GM21576 (cell line): ENCODE results near the gene EPO.
"Not testable (repeated sequence)": the region's sequence is repeated elsewhere in the genome, so short reads cannot be mapped to it uniquely, and the experiment has no call there.

ENCODE experiments used
- ATAC-seq: cut with Tn5 transposase; IDR thresholded peaks from one replicate; pipeline ENCODE4 v1.9.1; 2021; ENCODE audit warnings: mild to moderate bottlenecking, moderate library complexity; ENCODE audit not compliant: unreplicated experiment

Gene EPO

DNA sequence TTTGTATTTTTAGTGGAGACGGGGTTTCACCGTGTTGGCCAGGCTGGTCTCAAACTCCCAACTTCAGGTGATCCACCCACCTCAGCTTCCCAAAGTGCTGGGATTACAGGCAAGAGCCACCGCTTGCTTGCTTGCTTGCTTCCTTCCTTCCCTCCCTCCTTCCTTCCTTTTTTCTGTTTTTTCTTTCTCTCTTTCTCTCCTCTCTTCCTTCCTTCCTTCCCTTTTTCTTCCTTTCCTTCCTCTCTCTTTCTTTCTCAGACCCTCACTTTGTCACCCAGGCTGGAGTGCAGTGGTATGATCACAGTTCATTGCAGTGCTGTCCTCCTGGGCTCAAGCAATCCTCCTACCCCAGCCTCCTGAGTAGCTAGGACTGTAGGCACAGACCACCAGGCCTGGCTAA, 19.2 kb upstream of the EPO start:
- not testable (repeated sequence) for ATAC-seq

- peak; percentile 55 for ATAC-seq
Measured at GRCh38 chr7:100705320-100705752, 14.9 kb upstream of the EPO start.

DNA sequence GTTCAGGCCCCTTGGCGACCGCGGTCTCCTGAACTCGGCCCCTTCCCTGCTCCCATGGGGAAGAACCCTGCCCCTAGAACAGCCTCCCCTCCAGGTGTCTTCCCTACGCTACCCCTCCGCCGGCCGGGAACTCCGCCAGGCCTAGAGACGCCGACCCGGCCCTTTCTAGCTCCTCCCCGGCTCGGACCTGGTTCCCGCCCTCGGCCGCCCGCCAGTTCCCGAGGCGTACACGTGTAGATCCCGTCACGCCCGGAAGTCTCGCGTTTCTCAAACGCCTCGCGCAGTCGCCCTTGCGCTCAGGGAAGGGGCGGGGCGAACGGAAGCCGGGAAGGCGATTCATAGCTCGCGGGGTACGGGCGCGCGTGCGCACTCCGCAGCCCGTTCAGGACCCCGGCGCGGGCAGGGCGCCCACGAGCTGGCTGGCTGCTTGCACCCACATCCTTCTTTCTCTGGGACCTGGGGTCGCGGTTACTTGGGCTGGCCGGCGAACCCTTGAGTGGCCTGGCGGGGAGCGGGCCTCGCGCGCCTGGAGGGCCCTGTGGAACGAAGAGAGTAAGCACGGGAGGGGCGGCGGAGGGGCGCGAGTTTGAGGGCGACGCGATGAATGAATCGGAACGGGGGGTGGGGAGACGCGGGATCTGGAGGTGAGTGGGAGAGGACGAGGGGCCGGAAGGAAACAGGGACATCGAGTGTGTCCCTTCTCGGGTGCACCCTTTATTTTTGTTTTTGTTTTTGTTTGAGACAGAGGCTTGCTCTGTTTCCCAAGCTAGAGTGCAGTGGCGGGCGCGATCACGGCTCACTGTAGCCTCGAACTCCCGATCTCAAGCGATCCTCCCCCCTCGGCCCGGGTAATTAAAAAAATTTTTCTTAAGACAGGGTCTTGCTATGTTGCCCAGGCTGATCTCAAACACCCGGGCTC, 14.3 kb upstream of the EPO start, which contains the start of gene POP7:
POP7 (plus strand) TSS at position 369 of the 919 bp plus-strand sequence. CDS start 710 bp downstream, outside the sequence.
- ATAC-seq, result peak; percentile 86

DNA sequence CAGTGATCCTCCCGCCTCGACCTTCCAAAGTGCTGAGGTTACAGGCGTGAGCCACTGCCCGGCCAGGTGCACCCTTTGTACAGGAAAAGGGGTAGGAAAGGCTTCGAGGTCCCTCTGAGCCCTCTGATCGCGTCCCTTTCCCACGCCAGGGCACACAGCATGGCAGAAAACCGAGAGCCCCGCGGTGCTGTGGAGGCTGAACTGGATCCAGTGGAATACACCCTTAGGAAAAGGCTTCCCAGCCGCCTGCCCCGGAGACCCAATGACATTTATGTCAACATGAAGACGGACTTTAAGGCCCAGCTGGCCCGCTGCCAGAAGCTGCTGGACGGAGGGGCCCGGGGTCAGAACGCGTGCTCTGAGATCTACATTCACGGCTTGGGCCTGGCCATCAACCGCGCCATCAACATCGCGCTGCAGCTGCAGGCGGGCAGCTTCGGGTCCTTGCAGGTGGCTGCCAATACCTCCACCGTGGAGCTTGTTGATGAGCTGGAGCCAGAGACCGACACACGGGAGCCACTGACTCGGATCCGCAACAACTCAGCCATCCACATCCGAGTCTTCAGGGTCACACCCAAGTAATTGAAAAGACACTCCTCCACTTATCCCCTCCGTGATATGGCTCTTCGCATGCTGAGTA, 13.5 kb upstream of the EPO start:
- ATAC-seq, result no peak

DNA sequence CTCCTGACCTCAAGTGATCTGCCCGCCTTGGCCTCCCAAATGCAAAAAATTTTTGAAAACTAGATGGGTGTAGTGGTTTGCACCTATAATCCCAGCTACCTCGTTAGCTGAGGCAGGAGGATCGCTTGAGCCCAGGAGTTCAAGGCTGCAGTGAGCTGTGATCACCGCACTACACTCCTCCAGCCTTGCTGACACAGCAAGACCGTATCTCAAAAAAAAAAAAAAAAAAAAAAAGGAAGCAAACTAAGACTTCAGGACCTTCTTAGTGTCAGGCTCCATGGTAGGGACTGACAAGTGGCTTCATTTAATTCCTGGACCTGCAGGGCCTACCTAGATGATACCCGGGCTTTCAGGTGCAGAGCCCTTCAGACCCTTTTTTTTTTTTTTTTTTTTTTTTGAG, 11.9 kb upstream of the EPO start:
- ATAC-seq, result no peak

DNA sequence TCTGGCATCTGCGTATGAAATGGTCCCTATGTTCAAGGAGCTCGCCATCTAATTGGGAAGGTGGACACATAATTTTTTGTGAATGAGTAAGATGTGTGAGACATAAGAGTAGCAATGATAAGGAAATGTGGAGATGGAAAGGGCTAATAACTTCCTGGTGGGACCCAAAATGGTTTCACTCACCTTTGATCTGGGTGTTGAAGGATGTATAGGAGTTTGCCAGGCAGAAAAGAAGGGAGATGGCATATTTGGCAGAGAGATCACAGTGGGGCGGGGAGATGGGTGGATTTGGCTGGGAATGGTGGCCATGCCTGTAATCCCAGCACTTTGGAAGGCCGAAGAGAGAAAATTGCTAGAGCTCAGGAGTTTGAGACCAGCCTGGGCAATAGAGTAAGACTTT, 9.8 kb upstream of the EPO start:
- no peak for ATAC-seq

- ATAC-seq, result no peak
Measured at GRCh38 chr7:100711369-100711768, 8.9 kb upstream of the EPO start.

DNA sequence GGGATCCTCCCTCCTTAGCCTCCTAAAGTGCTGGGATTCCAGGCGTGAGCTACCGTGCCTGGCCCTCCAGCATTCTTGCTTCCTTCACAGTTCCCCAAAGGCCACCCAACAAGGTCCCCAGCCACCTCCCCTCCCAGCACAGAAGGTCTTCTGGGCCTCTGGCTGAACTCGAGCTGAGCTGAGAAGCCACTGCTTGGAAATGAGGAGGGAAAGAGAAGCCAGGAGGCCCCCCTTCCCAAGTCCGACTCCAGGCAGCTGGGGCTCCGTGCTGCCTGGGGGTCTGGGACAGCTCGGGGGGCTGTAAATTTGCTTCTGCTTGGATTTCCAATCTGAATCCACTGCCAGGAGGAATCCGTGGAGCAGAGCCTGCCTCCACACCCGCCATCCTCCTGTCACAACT, 5.5 kb upstream of the EPO start:
- no peak for ATAC-seq

DNA sequence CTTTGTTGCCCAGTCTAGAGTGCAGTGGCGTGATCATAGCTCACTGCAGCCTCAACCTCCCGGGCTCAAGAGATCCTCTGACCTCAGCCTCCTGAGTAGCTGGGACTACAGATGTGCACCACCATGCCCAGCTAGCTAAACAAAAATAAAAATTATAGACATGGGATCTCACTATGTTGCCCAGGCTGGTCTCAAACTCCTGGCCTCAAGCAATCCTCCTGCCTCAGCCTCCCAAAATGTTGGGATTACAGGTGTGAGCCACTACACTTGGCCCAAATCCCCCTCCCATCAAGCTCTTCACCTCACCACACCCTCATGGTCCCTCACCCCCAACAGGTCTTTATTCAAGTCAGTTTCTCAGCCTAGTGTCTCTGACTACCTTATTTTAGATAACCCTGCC, 3.2 kb upstream of the EPO start:
- ATAC-seq, result not testable (repeated sequence)

DNA sequence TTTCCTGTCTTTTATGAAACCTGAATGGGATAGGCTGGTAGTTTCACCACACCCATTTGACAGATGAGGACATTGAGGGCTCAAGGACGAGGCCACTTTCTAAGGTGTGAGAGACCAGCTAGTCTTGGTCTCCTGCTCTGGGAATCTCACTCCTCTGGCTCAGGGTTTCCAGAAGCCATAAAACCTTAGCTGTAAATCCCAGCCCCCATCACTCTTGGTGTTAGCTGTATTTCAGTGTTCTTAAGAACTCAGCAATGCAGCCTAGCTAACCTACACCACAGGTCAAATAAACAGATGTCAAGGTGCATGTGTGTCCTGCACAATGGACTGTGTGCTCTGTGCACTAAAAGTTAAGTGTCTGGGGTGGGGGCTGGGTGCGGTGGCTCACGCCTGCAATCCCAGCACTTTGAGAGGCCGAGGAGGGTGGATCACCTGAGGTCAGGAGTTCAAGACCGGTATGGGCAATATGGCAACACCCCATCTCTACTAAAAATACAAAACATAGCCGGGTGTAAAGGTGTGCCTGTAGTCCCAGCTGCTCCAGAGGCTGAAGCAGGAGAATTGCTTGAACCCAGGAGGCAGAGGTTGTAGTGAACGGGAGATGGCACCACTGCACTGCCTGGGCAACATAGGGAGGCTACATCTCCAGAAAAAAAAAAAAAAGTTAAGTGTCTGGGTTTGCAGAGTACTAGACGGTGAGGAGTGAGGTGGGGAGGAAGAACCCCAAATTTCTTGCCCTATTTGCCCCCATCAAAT, 567 bp upstream of the EPO start:
- no peak for ATAC-seq

DNA sequence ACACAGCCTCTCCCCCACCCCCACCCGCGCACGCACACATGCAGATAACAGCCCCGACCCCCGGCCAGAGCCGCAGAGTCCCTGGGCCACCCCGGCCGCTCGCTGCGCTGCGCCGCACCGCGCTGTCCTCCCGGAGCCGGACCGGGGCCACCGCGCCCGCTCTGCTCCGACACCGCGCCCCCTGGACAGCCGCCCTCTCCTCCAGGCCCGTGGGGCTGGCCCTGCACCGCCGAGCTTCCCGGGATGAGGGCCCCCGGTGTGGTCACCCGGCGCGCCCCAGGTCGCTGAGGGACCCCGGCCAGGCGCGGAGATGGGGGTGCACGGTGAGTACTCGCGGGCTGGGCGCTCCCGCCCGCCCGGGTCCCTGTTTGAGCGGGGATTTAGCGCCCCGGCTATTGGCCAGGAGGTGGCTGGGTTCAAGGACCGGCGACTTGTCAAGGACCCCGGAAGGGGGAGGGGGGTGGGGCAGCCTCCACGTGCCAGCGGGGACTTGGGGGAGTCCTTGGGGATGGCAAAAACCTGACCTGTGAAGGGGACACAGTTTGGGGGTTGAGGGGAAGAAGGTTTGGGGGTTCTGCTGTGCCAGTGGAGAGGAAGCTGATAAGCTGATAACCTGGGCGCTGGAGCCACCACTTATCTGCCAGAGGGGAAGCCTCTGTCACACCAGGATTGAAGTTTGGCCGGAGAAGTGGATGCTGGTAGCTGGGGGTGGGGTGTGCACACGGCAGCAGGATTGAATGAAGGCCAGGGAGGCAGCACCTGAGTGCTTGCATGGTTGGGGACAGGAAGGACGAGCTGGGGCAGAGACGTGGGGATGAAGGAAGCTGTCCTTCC, 620 bp downstream of the EPO start:
- ATAC-seq, result no peak

GRCh38 chr7:100721505-100721812, 1.2 kb downstream of the EPO start:
- ATAC-seq, result no peak

- no peak for ATAC-seq
Measured at GRCh38 chr7:100722480-100723212, 2.4 kb downstream of the EPO start.

DNA sequence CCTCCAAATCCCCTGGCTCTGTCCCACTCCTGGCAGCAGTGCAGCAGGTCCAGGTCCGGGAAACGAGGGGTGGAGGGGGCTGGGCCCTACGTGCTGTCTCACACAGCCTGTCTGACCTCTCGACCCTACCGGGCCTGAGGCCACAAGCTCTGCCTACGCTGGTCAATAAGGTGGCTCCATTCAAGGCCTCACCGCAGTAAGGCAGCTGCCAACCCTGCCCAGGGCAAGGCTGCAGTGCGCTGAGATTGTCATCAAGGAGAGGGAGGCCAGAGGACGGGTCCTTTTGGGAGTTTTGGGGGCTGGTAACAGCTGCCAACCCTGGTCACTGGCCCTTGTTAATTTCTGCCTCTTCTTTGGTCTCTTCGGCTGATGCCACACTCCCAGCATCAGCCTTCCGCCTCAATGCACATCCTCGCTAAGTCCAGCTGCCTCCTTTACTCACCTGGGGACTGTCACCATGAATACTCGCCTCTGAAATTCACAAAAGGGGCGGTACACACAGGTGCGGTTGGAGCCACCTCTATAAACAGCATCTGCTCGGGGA, 3.5 kb downstream of the EPO start:
- no peak for ATAC-seq

DNA sequence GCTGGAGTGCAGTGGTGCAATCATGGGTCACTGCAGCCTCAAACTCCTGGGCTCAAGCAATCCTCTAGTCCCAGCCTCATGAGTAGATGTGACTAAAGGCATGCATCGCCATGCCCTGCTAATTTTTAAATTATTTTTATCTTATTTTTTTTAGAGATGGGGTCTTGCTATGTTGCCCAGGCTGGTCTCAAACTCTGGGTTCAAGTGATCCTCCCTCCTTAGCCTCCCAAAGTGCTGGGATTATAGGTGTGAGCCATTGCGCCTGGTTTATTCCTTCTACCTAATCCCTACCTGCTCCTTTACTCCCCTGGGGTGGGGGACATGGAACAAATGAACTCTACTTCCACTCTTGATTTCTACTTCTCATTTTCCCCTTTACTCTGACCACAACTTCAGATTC, 4.1 kb downstream of the EPO start:
- not testable (repeated sequence) for ATAC-seq

DNA sequence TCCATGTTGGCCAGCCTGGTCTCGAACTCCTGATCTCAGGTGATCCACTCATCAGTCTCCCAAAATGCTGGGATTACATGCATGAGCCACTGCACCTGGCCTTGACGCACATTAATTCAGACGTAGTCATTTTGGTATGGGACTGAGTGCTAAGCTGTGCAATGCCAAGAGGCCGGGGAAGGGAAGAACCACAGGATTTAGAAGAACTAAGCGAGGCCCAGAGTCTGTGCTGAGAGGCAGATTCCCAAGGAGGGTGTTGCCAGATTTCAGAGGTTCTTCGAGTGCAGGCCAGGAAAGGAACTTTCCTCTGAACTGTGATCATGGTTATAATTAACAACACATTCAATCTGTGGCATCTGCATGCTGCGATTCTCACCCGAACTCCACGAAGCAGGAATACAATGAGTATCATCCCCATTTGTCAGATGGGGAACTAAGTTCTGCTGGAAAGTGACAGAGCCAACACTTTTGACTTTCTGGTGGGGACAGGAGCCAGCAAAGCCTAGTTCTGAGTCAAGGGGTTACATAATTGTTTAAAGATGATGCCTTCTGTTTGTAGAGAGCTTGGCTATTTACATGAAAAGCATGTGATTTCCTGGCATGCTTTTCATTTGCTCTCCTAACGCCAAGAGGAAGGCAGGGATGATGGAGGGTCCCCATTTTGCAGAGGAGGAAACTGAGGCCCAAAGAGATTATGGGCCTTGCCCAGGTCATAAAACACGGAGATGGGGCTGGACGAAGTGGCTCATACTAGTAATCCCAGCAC, 6.9 kb downstream of the EPO start:
- no peak for ATAC-seq

- ATAC-seq, result no peak
Measured at GRCh38 chr7:100728196-100728595, 7.9 kb downstream of the EPO start.

DNA sequence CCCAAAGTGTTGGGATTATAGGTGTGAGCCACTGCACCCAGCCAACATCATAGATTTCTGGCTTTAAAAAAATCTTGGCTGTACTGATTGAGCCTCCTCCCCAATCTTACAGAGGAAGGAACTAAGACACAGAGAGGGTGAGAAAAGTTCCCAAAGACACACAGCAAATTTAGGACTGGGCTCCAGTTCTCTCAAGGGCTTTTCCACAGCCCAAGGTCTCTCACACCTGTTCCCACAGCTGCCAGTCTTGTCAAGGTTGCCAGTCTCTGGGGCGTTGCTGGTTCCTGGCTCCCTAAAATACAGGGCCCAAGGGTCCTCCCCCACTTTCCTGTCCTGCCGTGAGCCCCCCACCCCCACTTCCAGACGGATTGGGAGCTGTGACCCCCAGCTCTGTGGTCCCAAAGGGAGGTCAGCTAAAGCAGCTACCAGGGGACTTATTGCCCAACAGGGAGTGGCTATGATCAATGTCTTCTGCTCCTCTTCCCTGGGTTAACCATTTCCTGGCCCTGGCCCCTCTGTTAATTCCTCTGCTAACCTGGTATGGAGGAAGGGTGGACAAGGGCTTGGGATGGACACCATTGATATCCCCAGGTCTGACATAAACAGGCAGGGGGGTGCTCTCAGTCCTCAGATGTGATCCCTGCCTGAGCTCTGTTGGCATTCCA, 10.0 kb downstream of the EPO start:
- no peak for ATAC-seq
